HAP-1 (cell line): ENCODE results near the gene HCRTR1.

Source experiments
- DNase-seq, 2 experiments: peaks; one replicate each; pipeline ENCODE4 v3.0.0-alpha.2; 2016 to 2020; ENCODE audit warnings: low spot score in 2 of 2
- H3K27me3 ChIP-seq: fragments of 250-450 bp; sonication (Bioruptor Pico); 2 replicates; pipeline ENCODE4 v1.5.1; 2020; ENCODE audit warnings: low read depth, mild to moderate bottlenecking, moderate library complexity
- H3K36me3 ChIP-seq: fragments of 250-450 bp; sonication (Bioruptor Pico); replicated peaks from 2 replicates; pipeline ENCODE4 v1.5.1; 2020; ENCODE audit warnings: mild to moderate bottlenecking
- H3K4me1 ChIP-seq: fragments of 250-450 bp; sonication (Bioruptor Pico); 2 replicates; pipeline ENCODE4 v1.5.1; 2020; ENCODE audit warnings: mild to moderate bottlenecking
- H3K4me3 ChIP-seq: fragments of 250-450 bp; sonication (Bioruptor Pico); 2 replicates; pipeline ENCODE4 v1.5.1; 2020; ENCODE audit warnings: mild to moderate bottlenecking, moderate library complexity
- H3K9me3 ChIP-seq: fragments of 250-450 bp; sonication (Bioruptor Pico); 2 replicates; pipeline ENCODE4 v1.5.1; 2020; ENCODE audit warnings: mild to moderate bottlenecking, moderate library complexity
- in situ Hi-C: fragments of 300-500 bp; cut with MboI; formaldehyde crosslinking; loops from 3 replicates; pipeline ENCODE4 v1.14.3; 2020; ENCODE audit warnings: low sequenced_read_pairs, inconsistent platforms, mixed read lengths

Gene HCRTR1

DNA sequence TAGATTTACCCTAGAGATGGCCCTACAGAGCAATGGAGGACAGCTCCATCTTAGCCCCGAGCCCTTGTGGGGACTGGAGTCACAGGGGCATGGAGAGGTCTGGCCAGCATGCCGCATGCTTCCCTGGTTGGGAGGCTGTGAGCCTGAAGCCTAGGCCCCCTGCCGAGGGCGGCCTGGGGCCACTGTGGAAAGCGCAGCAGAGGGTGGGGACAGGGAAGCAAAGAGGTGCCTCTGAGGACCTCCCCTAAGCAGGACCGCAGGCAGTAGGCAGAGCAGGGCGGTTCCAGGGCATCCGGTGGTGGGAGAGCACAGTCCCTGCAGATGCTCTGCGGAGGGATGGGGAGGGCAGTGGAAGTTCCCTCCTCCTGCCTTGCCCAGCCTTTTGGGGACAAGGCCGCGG is 53.7 kb downstream of the HCRTR1 start:
- Histone ChIP-seq H3K4me3 (no peak overlapping the region), H3K9me3 (no peaks in the 10 kb centered on the region), H3K4me1 (no peaks in the 10 kb centered on the region), H3K36me3 (no peaks in the 10 kb centered on the region), H3K27me3 (peaks cover 16% of the 10 kb centered on the region)
- in situ Hi-C loops = no loop called here
- DNase-seq = no peak

DNA sequence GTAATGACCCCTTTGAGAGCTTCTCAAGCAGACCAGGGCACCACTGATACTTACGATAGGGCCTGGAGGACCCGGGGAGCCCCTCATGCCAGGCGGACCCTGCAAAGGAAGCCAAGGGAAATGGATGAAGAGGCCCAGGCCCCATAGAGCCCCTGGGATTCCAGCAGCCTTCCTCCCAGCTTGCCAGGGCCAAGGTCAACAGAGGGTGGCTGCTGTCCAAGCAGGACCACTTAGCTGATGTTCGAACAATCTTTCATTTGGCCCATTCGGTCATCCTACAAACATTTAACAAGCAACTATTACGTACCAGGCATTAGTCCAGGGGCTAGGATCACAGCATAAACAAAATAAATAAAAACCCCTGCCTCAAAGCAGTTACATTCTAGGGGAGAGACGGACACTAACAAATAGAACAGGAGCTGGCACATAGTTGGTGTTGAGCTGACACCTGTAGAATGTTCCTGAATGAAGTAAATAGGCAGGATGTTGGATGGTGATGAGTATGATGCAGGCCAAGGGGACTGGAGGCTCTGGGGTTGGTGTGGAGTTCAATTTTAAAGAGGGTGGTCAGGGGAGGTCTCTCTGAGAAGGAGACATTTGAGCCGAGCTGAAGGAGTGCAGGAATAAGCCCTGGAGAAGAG is 54.2 kb downstream of the HCRTR1 start:
- peaks cover 16% of the 10 kb centered on the region for H3K27me3 ChIP-seq

GRCh38 chr1:31672986-31673385 is 55.5 kb downstream of the HCRTR1 start:
- Histone ChIP-seq H3K27me3 (peaks cover 16% of the 10 kb centered on the region), H3K9me3 (no peaks in the 10 kb centered on the region), H3K4me3 (no peak overlapping the region), H3K36me3 (no peaks in the 10 kb centered on the region), H3K4me1 (no peaks in the 10 kb centered on the region; the same call in 1 of the 2 replicates)
- DNase-seq = no peak
- in situ Hi-C loops = no loop called here

More for the DNA sequence above, 54.2 kb downstream of the HCRTR1 start:
- H3K4me3 ChIP-seq = no peak overlapping the region
- H3K36me3 ChIP-seq = no peaks in the 10 kb centered on the region
- DNase-seq = no peak
- no peaks in the 10 kb centered on the region for H3K9me3 ChIP-seq
- H3K4me1 ChIP-seq = no peaks in the 10 kb centered on the region
- in situ Hi-C loops = no loop called here

GRCh38 chr1:31673433-31673832 is 55.9 kb downstream of the HCRTR1 start:
- no peaks in the 10 kb centered on the region for H3K36me3 ChIP-seq
- H3K4me1 ChIP-seq = peaks cover 4% of the 10 kb centered on the region
- in situ Hi-C loops = no loop called here
- no peaks in the 10 kb centered on the region for H3K9me3 ChIP-seq
- H3K27me3 ChIP-seq = peaks cover 14% of the 10 kb centered on the region
- DNase-seq = no peak
- no peak overlapping the region for H3K4me3 ChIP-seq

DNA sequence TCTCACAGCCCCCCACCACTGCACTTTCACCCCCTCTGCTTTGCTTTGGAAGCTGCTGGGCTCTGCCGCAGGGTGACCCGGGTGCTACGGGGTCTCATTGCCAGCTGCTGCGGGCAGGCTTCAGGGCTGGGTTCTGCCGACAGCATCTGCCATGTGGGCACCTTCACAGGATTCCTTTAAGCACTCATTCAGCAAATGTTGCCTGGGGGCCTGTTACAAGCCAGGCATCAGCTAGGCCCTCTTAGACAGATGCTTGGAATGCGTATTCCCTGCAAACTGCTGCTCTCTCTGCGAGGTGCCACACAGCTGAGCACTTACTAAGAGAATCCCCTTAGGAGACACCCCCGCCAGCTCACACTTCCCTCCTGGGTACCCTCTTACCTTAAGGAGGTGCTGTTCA is 57.1 kb downstream of the HCRTR1 start:
- Histone ChIP-seq H3K4me3 (no peak overlapping the region), H3K36me3 (no peaks in the 10 kb centered on the region), H3K4me1 (peaks cover 4% of the 10 kb centered on the region), H3K27me3 (peaks cover 11% of the 10 kb centered on the region), H3K9me3 (no peaks in the 10 kb centered on the region)
- in situ Hi-C loops = no loop called here
- DNase-seq = no peak

GRCh38 chr1:31675161-31675560 is 57.7 kb downstream of the HCRTR1 start:
- Histone ChIP-seq H3K4me1 (peaks cover 4% of the 10 kb centered on the region), H3K27me3 (peaks cover 6% of the 10 kb centered on the region), H3K36me3 (no peaks in the 10 kb centered on the region), H3K4me3 (no peak overlapping the region), H3K9me3 (no peaks in the 10 kb centered on the region)
- in situ Hi-C loops = no loop called here
- no peak for DNase-seq

- Histone ChIP-seq H3K4me1 (peaks cover 4% of the 10 kb centered on the region), H3K36me3 (no peaks in the 10 kb centered on the region), H3K9me3 (no peaks in the 10 kb centered on the region), H3K4me3 (no peak overlapping the region), H3K27me3 (peaks cover 1% of the 10 kb centered on the region; the same call in 1 of the 2 replicates)
- in situ Hi-C loops = no loop called here
- no peak for DNase-seq
These were observed 58.3 kb downstream of the HCRTR1 start for GRCh38 chr1:31675756-31676155.
